K562 (cell line): ENCODE measurements around the gene ANKRD36B. TPM values are rescaled to one million over a fixed set of nuclear protein-coding genes. Genes with fewer than 3 reads are reported as not detected.
"Not testable (repeated sequence)": the region's sequence is repeated elsewhere in the genome, so short reads cannot be mapped to it uniquely, and the experiment has no call there.

Experiments
- CREB3L1 ChIP-seq: fragments of 450-650 bp; IDR thresholded peaks from 2 replicates; pipeline ENCODE4 v1.6.1; 2014; ENCODE audit warnings: low read depth, mild to moderate bottlenecking, moderate library complexity, borderline replicate concordance
- CTCF ChIP-seq, 3 experiments: IDR thresholded peaks in 2 of 3; conservative IDR thresholded peaks in 1 of 3; 2 replicates each; pipeline ENCODE4 v1.5.1; 2011 to 2012; ENCODE audit warnings: low read length in 3 of 3, mild to moderate bottlenecking in 3 of 3, control low read depth in 2 of 3, improper control_type of control experiment in 1 of 3, inconsistent platforms in 1 of 3, low read depth in 1 of 3, mixed read lengths in 1 of 3, moderate library complexity in 1 of 3; ENCODE audit not compliant: insufficient read depth in 2 of 3
- E2F6 ChIP-seq, 2 experiments: IDR thresholded peaks; 2 replicates each; pipeline ENCODE4 v1.6.1; 2011; ENCODE audit warnings: borderline replicate concordance in 1 of 2, control low read depth in 1 of 2, low read depth in 1 of 2, low read length in 1 of 2, mild to moderate bottlenecking in 1 of 2, mixed read lengths in 1 of 2, moderate library complexity in 1 of 2; ENCODE audit not compliant: insufficient read depth in 1 of 2, insufficient read length in 1 of 2, poor library complexity in 1 of 2, severe bottlenecking in 1 of 2; ENCODE audit errors: extremely low read depth in 1 of 2
- EP400 ChIP-seq: fragments of 450-650 bp; IDR thresholded peaks from 2 replicates; pipeline ENCODE4 v1.6.1; 2017; ENCODE audit warnings: antibody characterized with exemption, mild to moderate bottlenecking, moderate library complexity
- GTF2E2 ChIP-seq: fragments of 200-800 bp; sonication (Bioruptor generic); IDR thresholded peaks from 2 replicates; pipeline ENCODE4 v1.6.1; 2016; ENCODE audit warnings: missing genetic modification characterization, missing compliant biosample characterization
- HDAC1 ChIP-seq, 2 experiments: fragments of 450-650 bp; IDR thresholded peaks; 2 replicates each; pipeline ENCODE4 v1.6.1; 2016 to 2017; ENCODE audit warnings: inconsistent platforms in 1 of 2, mild to moderate bottlenecking in 1 of 2, moderate library complexity in 1 of 2
- ILF3 ChIP-seq: fragments of 450-650 bp; IDR thresholded peaks from 2 replicates; pipeline ENCODE4 v1.6.1; 2018; ENCODE audit warnings: antibody characterized with exemption, mild to moderate bottlenecking, moderate library complexity, borderline replicate concordance
- L3MBTL2 ChIP-seq: fragments of 450-650 bp; IDR thresholded peaks from 2 replicates; pipeline ENCODE4 v1.6.1; 2016; ENCODE audit warnings: mild to moderate bottlenecking, moderate library complexity
- LCOR ChIP-seq: sonication (generic); formaldehyde crosslinking; IDR thresholded peaks from 2 replicates; pipeline ENCODE4 v1.8.0; 2022; ENCODE audit warnings: mild to moderate bottlenecking, missing genetic modification reagents
- MEF2A ChIP-seq: IDR thresholded peaks from 2 replicates; pipeline ENCODE4 v1.6.1; 2011; ENCODE audit warnings: low read depth, mild to moderate bottlenecking, low read length, moderate library complexity; ENCODE audit not compliant: control insufficient read depth
- MNT ChIP-seq, 2 experiments: fragments of 450-650 bp; conservative IDR thresholded peaks; 2 replicates each; pipeline ENCODE4 v1.6.1; 2017; ENCODE audit warnings: mild to moderate bottlenecking in 2 of 2, moderate library complexity in 2 of 2
- MTA3 ChIP-seq: fragments of 450-650 bp; formaldehyde crosslinking; IDR thresholded peaks from 2 replicates; pipeline ENCODE4 v1.6.1; 2017; ENCODE audit warnings: mild to moderate bottlenecking, borderline replicate concordance
- MYC ChIP-seq, 2 experiments: fragments of 250-450 bp in 1 of 2; sonication (Bioruptor Pico) in 1 of 2; IDR thresholded peaks; 2 replicates each; pipeline versions ENCODE4 v1.5.1 to v1.6.1; 2012 to 2021; ENCODE audit warnings: low read depth in 2 of 2, borderline replicate concordance in 1 of 2, improper control_type of control experiment in 1 of 2, low read length in 1 of 2, mild to moderate bottlenecking in 1 of 2, moderate library complexity in 1 of 2
- RAD21 ChIP-seq, 2 experiments: fragments of 250-450 bp in 1 of 2; fragments of 450-650 bp in 1 of 2; sonication (Bioruptor Pico) in 1 of 2; formaldehyde crosslinking in 1 of 2; IDR thresholded peaks in 1 of 2; conservative IDR thresholded peaks in 1 of 2; 2 replicates each; pipeline versions ENCODE4 v1.4.0 to v1.8.0; 2020 to 2022; ENCODE audit warnings: mild to moderate bottlenecking in 2 of 2, moderate library complexity in 1 of 2
- ZBTB33 ChIP-seq: sonication (generic); formaldehyde crosslinking; IDR thresholded peaks from 2 replicates; pipeline ENCODE4 v1.8.1; 2023; ENCODE audit warnings: mild to moderate bottlenecking, missing genetic modification reagents
- polyA plus RNA-seq, 8 experiments: library from polyadenylated mRNA; depleted of rRNA in 4 of 8; stranded (reverse) in 5 of 8; unstranded in 3 of 8; fragments of >200 nt; fragmentation: Nextera tagmentation in 2 of 8; fragmentation: Illumina TruSeq in 1 of 8; extraction: Ambion mirVana in 2 of 8; extraction: Trizol in 1 of 8; gene quantifications; 2 replicates each; pipeline versions ENCODE4 v1.2.1 to v1.2.3, GENCODE V29; 2011 to 2014; ENCODE audit warnings: inconsistent platforms in 1 of 8, missing spikeins in 1 of 8
- total RNA-seq, 7 experiments: library from RNA; depleted of rRNA in 6 of 7; stranded (reverse); fragments of >200 nt in 6 of 7; fragmentation: Illumina TruSeq in 2 of 7; extraction: Trizol in 2 of 7; gene quantifications; 2 replicates each; pipeline versions ENCODE4 v1.2.1 to v1.2.3, GENCODE V29; 2011 to 2021; ENCODE audit warnings: low replicate concordance in 1 of 7

ANKRD36B gene
- total and polyA plus RNA-seq, 9 of the 15 experiments (the other 6 are each of a cell fraction or from before 2014, with no cell fraction given): 7.6 to 40.9 (median 13.3) TPM

- 0 out of 4 replicates have a peak, but pooled peaks of 1 of the 2 experiments have one; percentile 28 for TF ChIP-seq MNT (conservative IDR thresholded peaks at IDR 0.05)
- TF ChIP-seq LCOR: peak; percentile 58
- peak; percentile 58; the same call in 1 of the 2 replicates for TF ChIP-seq L3MBTL2
- TF ChIP-seq MTA3: peak; percentile 50; the same call in 1 of the 2 replicates
- TF ChIP-seq MYC (IDR thresholded peaks at IDR 0.05; ENCODE audit: low read depth, low read length): not testable (repeated sequence)
- TF ChIP-seq MYC (CRISPR knock-in tag; IDR thresholded peaks at IDR 0.05; ENCODE audit: borderline replicate concordance, low read depth): 0 out of 2 replicates have a peak, but pooled peaks have one; percentile 19
- TF ChIP-seq ZBTB33 (CRISPR knock-in tag): peak; percentile 65; the same call in 1 of the 2 replicates
- peak; percentile 48 for TF ChIP-seq EP400
- peak in 1 of 2 experiments; percentile 19 for TF ChIP-seq E2F6 (IDR thresholded peaks at IDR 0.05; ENCODE audit: borderline replicate concordance in 1 of 2, extremely low read depth in 1 of 2, insufficient read depth in 1 of 2, insufficient read length in 1 of 2, low read depth in 1 of 2, low read length in 1 of 2, poor library complexity in 1 of 2, severe bottlenecking in 1 of 2)
- TF ChIP-seq RAD21 (CRISPR knock-in tag; conservative IDR thresholded peaks at IDR 0.05 in 1 of 2, IDR thresholded peaks at IDR 0.05 in 1 of 2): peak; percentile 100
- TF ChIP-seq MEF2A: 0 out of 2 replicates have a peak, but pooled peaks have one; percentile 10
- peak; percentile 63; the same call in 1 of the 2 replicates for TF ChIP-seq CREB3L1
- peak; percentile 71; the same call in 1 of the 2 replicates for TF ChIP-seq GTF2E2 (tag)
- peak in 1 of 2 experiments; percentile 32; a peak in 2 of 4 replicates for TF ChIP-seq HDAC1 (IDR thresholded peaks at IDR 0.05)
- TF ChIP-seq CTCF (IDR thresholded peaks at IDR 0.05 in 2 of 3, conservative IDR thresholded peaks at IDR 0.05 in 1 of 3; ENCODE audit: insufficient read depth in 2 of 3, low read depth in 1 of 3, low read length in 3 of 3): peak; percentile 92 to 99 (median 98)
- peak; percentile 41; the same call in 1 of the 2 replicates for TF ChIP-seq ILF3
Measured at GRCh38 chr2:97590515-97591394, 1.1 kb upstream of the ANKRD36B start (continued).
